Keratinocyte (primary cell): Measurements from ENCODE around the gene TJP2. TPM values are rescaled to one million over a fixed set of nuclear protein-coding genes. Genes with fewer than 3 reads are reported as not detected.

Source experiments
- DNase-seq: peaks from one replicate; pipeline ENCODE4 v3.0.0-alpha.2; 2011; ENCODE audit warnings: low read depth, missing footprints, low spot score
- FAIRE-seq: peaks from 2 replicates; lab custom pipeline; 2011; peaks lifted over from hg19 to GRCh38; lab: Jason Lieb, UNC
- H2AFZ ChIP-seq: 2 replicates; pipeline ENCODE4 v1.6.0; 2012; ENCODE audit warnings: low read length, control low read depth, inconsistent platforms; ENCODE audit not compliant: control insufficient read depth
- H3K27ac ChIP-seq: 2 replicates; pipeline ENCODE4 v1.5.1; 2011; ENCODE audit warnings: low read length; ENCODE audit not compliant: control insufficient read depth, insufficient read depth
- H3K27me3 ChIP-seq: 3 replicates; pipeline ENCODE4 v1.6.0; 2011; ENCODE audit warnings: low read length; ENCODE audit not compliant: control insufficient read depth, insufficient read depth; ENCODE audit errors: extremely low read depth
- H3K36me3 ChIP-seq, 2 experiments: 2 replicates in 1 of 2; 3 replicates in 1 of 2; pipeline ENCODE4 v1.5.1; 2011; ENCODE audit warnings: low read length in 2 of 2, mild to moderate bottlenecking in 1 of 2; ENCODE audit not compliant: control insufficient read depth in 2 of 2, insufficient read depth in 2 of 2; ENCODE audit errors: extremely low read depth in 1 of 2
- H3K4me1 ChIP-seq: 3 replicates; pipeline ENCODE4 v1.5.1; 2011; ENCODE audit warnings: low read length; ENCODE audit not compliant: control insufficient read depth, insufficient read depth; ENCODE audit errors: extremely low read depth
- H3K4me2 ChIP-seq: 3 replicates; pipeline ENCODE4 v1.6.0; 2011; ENCODE audit warnings: low read depth, low read length; ENCODE audit not compliant: control insufficient read depth, insufficient read depth; ENCODE audit errors: extremely low read depth
- H3K4me3 ChIP-seq, 3 experiments: fragments of 200-600 bp in 1 of 3; sonication (generic) in 1 of 3; 2 replicates in 2 of 3; 3 replicates in 1 of 3; pipeline ENCODE4 v1.5.1; 2011 to 2016; ENCODE audit warnings: low read length in 3 of 3, mild to moderate bottlenecking in 3 of 3, control low read depth in 2 of 3, inconsistent platforms in 1 of 3, low read depth in 1 of 3, mixed read lengths in 1 of 3, mixed run types in 1 of 3, moderate library complexity in 1 of 3; ENCODE audit not compliant: control insufficient read depth in 2 of 3, insufficient read depth in 2 of 3; ENCODE audit errors: extremely low read depth in 1 of 3
- H3K79me2 ChIP-seq: 2 replicates; pipeline ENCODE4 v1.6.0; 2012; ENCODE audit warnings: low read length; ENCODE audit not compliant: control insufficient read depth, insufficient read depth
- H3K9ac ChIP-seq: 3 replicates; pipeline ENCODE4 v1.6.0; 2011; ENCODE audit warnings: low read length; ENCODE audit not compliant: control insufficient read depth, insufficient read depth; ENCODE audit errors: extremely low read depth
- H3K9me1 ChIP-seq: 3 replicates; pipeline ENCODE4 v1.6.0; 2011; ENCODE audit warnings: low read length; ENCODE audit not compliant: control insufficient read depth, insufficient read depth; ENCODE audit errors: extremely low read depth
- H3K9me3 ChIP-seq: 2 replicates; pipeline ENCODE4 v1.5.1; 2012; ENCODE audit warnings: low read depth, low read length; ENCODE audit not compliant: control insufficient read depth
- H4K20me1 ChIP-seq: 3 replicates; pipeline ENCODE4 v1.6.0; 2011; ENCODE audit warnings: low read length; ENCODE audit not compliant: control insufficient read depth, insufficient read depth; ENCODE audit errors: extremely low read depth
- CTCF ChIP-seq, 3 experiments: IDR thresholded peaks in 1 of 3; conservative IDR thresholded peaks in 1 of 3; optimal IDR thresholded peaks in 1 of 3; 2 replicates in 2 of 3; 3 replicates in 1 of 3; pipeline versions ENCODE3 to v1.5.1; 2011; ENCODE audit warnings: low read length in 3 of 3, mild to moderate bottlenecking in 3 of 3, moderate library complexity in 2 of 3, control low read depth in 1 of 3, inconsistent platforms in 1 of 3; ENCODE audit not compliant: insufficient read depth in 2 of 3; ENCODE audit errors: extremely low read depth in 1 of 3
- EZH2 ChIP-seq: IDR thresholded peaks from one replicate; pipeline ENCODE4 v1.6.1; 2012; ENCODE audit warnings: inconsistent platforms, mild to moderate bottlenecking, low read length, moderate library complexity
- dilution Hi-C: fragments of 300-500 bp; cut with MboI; formaldehyde crosslinking; loops from one replicate; pipeline ENCODE4 v1.7.0; 2020; ENCODE audit warnings: low sequenced_read_pairs; ENCODE audit not compliant: extremely low pct_ligation_motif_present
- polyA plus RNA-seq, 5 experiments: library from polyadenylated mRNA; depleted of rRNA in 3 of 5; stranded (reverse) in 3 of 5; stranded (forward) in 1 of 5; unstranded in 1 of 5; fragments of >200 nt; gene quantifications; 1 replicate in 1 of 5; 2 replicates in 3 of 5; 3 replicates in 1 of 5; pipeline versions ENCODE4 v1.2.1 to v1.2.3, GENCODE V29; 2011 to 2012; ENCODE audit warnings: missing spikeins in 2 of 5, low read depth in 1 of 5, low replicate concordance in 1 of 5

Gene TJP2
- polyA plus RNA-seq, 1 donor (not counting 4 experiments of a cell fraction or from before 2014, with no cell fraction given), result 74.8 TPM

- Histone ChIP-seq H3K27ac (no peak overlapping the region), H4K20me1 (no peaks in the 10 kb centered on the region), H3K79me2 (no peaks in the 10 kb centered on the region), H3K4me1 (peaks cover 21% of the 10 kb centered on the region), H3K9me3 (no peaks in the 10 kb centered on the region), H3K9me1 (no peaks in the 10 kb centered on the region), H3K36me3 (no peaks in the 10 kb centered on the region), H3K27me3 (no peaks in the 10 kb centered on the region), H3K4me2 (no peak overlapping the region), H3K4me3 (no peak overlapping the region), H3K9ac (no peak overlapping the region), H2AFZ (no peak overlapping the region)
- TF ChIP-seq EZH2 (no peak), CTCF (optimal IDR thresholded peaks at IDR 0.05 in 1 of 3, IDR thresholded peaks at IDR 0.05 in 1 of 3, conservative IDR thresholded peaks at IDR 0.05 in 1 of 3; ENCODE audit: extremely low read depth in 1 of 3, insufficient read depth in 2 of 3, low read length in 3 of 3) (no peak)
- dilution Hi-C loops, result no loop called here
- FAIRE-seq, result no peak
- no peak for DNase-seq
These were observed 28.8 kb upstream of the TJP2 start for GRCh38 chr9:69145144-69145715.

- peaks cover 21% of the 10 kb centered on the region for H3K4me1 ChIP-seq
- dilution Hi-C loops, result no loop called here
- DNase-seq (no peak), FAIRE-seq (peak; percentile 36)
- no peaks in the 10 kb centered on the region for H3K79me2 ChIP-seq
- TF ChIP-seq CTCF (optimal IDR thresholded peaks at IDR 0.05 in 1 of 3, IDR thresholded peaks at IDR 0.05 in 1 of 3, conservative IDR thresholded peaks at IDR 0.05 in 1 of 3; ENCODE audit: extremely low read depth in 1 of 3, insufficient read depth in 2 of 3, low read length in 3 of 3) (no peak), EZH2 (no peak)
- no peaks in the 10 kb centered on the region for H3K9me1 ChIP-seq
- H4K20me1 ChIP-seq, result no peaks in the 10 kb centered on the region
- H3K4me3 ChIP-seq, result no peak overlapping the region
- no peak overlapping the region for H3K9ac ChIP-seq
- H2AFZ ChIP-seq, result peak overlapping the region; percentile 8
- no peaks in the 10 kb centered on the region for H3K9me3 ChIP-seq
- H3K36me3 ChIP-seq, result peaks cover 0 to under 1% of the 10 kb centered on the region in 2 experiments
- H3K4me2 ChIP-seq, result peak overlapping the region; percentile 18
- no peaks in the 10 kb centered on the region for H3K27me3 ChIP-seq
- H3K27ac ChIP-seq, result no peak overlapping the region
These were observed 26.8 kb upstream of the TJP2 start for GRCh38 chr9:69147041-69147834.
